ENCODE results near the gene PAGR1.

GRCh38 chr16:29850998-29851397 is 35.0 kb downstream of the PAGR1 start:
- TF ChIP-seq EZH2 (IDR thresholded peaks at IDR 0.05; ENCODE audit: insufficient read depth, poor library complexity, severe bottlenecking), result no peak
- TF ChIP-seq EZH2phosphoT487 (IDR thresholded peaks at IDR 0.05; ENCODE audit: insufficient read depth, low read depth), result no peak
